H1 (cell line): ENCODE measurements around the gene AURKB.

Experiments
- CTCF ChIP-seq, 3 experiments: IDR thresholded peaks; 1 replicate in 2 of 3; 2 replicates in 1 of 3; pipeline versions ENCODE4 v1.5.1 to v1.6.1; 2011; ENCODE audit warnings: low read length in 3 of 3, mild to moderate bottlenecking in 3 of 3, inconsistent platforms in 2 of 3, low read depth in 1 of 3, moderate library complexity in 1 of 3; ENCODE audit not compliant: insufficient read depth in 1 of 3; ENCODE audit errors: control extremely low read depth in 1 of 3
- EP300 ChIP-seq, 2 experiments: IDR thresholded peaks; 1 replicate in 1 of 2; 2 replicates in 1 of 2; pipeline ENCODE4 v1.6.1; 2011 to 2012; ENCODE audit warnings: low read depth in 2 of 2, low read length in 2 of 2, mild to moderate bottlenecking in 2 of 2, borderline replicate concordance in 1 of 2, inconsistent platforms in 1 of 2, moderate library complexity in 1 of 2
- EZH2 ChIP-seq: fragments of 200-600 bp; sonication (generic); IDR thresholded peaks from 2 replicates; pipeline ENCODE4 v1.7.1; 2012; ENCODE audit warnings: low read depth, mild to moderate bottlenecking, moderate library complexity, low read length, inconsistent platforms; ENCODE audit not compliant: severe bottlenecking
- POLR2AphosphoS5 ChIP-seq: IDR thresholded peaks from 2 replicates; pipeline ENCODE4 v1.6.1; 2011; ENCODE audit warnings: low read depth, low read length
- SIRT6 ChIP-seq: IDR thresholded peaks from one replicate; pipeline ENCODE4 v1.7.1; 2012; ENCODE audit warnings: low read length, inconsistent platforms
- SP2 ChIP-seq: IDR thresholded peaks from 2 replicates; pipeline ENCODE4 v1.6.1; 2012; ENCODE audit warnings: mild to moderate bottlenecking, low read length, inconsistent platforms
- TAF1 ChIP-seq: IDR thresholded peaks from 2 replicates; pipeline ENCODE4 v1.6.1; 2011; ENCODE audit warnings: mild to moderate bottlenecking, low read depth, low read length
- TEAD4 ChIP-seq: IDR thresholded peaks from 2 replicates; pipeline ENCODE4 v1.6.1; 2012; ENCODE audit warnings: low read depth, low read length, inconsistent platforms, mixed read lengths

- TF ChIP-seq CTCF (IDR thresholded peaks at IDR 0.05; ENCODE audit: control extremely low read depth in 1 of 3, insufficient read depth in 1 of 3, low read depth in 1 of 3, low read length in 3 of 3) = no peak
- TF ChIP-seq SP2 = no peak
- no peak for TF ChIP-seq TEAD4
- TF ChIP-seq TAF1 = no peak
- TF ChIP-seq EP300 (IDR thresholded peaks at IDR 0.05; ENCODE audit: borderline replicate concordance in 1 of 2, low read depth in 2 of 2, low read length in 2 of 2) = no peak
- TF ChIP-seq SIRT6 = no peak
- no peak for TF ChIP-seq EZH2
- no peak for TF ChIP-seq POLR2AphosphoS5
These were observed 42.8 kb downstream of the AURKB start for GRCh38 chr17:8167526-8167925.
